ENCODE measurements around the gene TRAPPC5. TPM values are rescaled to one million over a fixed set of nuclear protein-coding genes. Genes with fewer than 3 reads are reported as not detected.

Gene TRAPPC5
- total RNA-seq, 1 donor from 2014 or later, result 110 TPM

DNA sequence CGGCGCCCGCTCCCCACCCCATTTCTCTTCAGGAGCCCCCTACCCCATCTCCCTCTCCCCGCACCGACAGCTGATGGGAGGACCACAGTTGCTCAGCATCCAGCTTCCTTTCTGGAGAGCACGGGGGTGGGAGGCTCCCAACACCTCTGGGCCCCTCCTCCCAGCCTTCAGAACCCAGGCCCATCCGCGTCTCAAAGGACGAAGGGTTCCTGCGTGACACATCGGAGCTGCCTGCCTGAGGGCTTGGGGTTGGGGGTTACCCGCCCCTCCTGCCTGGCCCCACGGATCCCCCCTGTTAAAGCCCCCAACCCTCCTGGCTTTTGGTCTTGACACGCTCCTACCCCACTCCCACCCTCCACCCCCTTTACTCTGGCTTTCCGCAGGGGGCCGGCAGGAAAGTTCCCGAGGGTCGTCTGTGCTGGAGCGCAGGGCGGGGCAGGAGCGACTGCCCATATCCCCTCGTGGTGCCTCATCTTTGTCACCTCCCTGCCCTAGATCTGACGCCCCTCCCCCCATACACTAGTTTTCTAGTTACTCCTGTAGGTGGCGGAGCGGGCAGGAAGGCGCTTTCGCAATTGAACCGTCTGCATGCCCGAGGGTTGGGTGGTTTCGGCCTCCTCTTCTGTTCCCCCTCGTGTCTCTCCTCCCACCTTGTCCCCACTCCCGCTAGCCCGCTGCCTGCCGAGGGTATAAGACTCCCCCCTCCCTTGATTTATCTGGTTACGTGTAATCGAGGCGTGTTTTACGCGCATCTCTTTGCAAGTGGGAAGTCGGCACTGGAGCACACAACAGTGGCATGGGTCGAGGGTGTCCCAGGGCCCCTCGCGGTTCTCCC lies 924 bp downstream of the TRAPPC5 start:
- TF ChIP-seq, protein P1, sequence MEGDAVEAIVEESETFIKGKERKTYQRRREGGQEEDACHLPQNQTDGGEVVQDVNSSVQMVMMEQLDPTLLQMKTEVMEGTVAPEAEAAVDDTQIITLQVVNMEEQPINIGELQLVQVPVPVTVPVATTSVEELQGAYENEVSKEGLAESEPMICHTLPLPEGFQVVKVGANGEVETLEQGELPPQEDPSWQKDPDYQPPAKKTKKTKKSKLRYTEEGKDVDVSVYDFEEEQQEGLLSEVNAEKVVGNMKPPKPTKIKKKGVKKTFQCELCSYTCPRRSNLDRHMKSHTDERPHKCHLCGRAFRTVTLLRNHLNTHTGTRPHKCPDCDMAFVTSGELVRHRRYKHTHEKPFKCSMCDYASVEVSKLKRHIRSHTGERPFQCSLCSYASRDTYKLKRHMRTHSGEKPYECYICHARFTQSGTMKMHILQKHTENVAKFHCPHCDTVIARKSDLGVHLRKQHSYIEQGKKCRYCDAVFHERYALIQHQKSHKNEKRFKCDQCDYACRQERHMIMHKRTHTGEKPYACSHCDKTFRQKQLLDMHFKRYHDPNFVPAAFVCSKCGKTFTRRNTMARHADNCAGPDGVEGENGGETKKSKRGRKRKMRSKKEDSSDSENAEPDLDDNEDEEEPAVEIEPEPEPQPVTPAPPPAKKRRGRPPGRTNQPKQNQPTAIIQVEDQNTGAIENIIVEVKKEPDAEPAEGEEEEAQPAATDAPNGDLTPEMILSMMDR (IDR thresholded peaks at IDR 0.05), result no peak
- Mint-ChIP-seq H3K36me3 (ENCODE audit: low read depth) (peaks cover 36% of the 10 kb centered on the region), H3K4me1 (peaks cover 58% of the 10 kb centered on the region), H3K27ac (peak overlapping the region; percentile 93), H3K4me3 (peak overlapping the region; percentile 93), H3K9me3 (no peaks in the 10 kb centered on the region), H3K27me3 (peaks cover 12% of the 10 kb centered on the region)
- DNase-seq (peak; percentile 65), ATAC-seq (ENCODE audit: low read depth) (peak; percentile 67)
- intact Hi-C loops (cut with micrococcal nuclease), result loop anchor here (1.0 to 5.0 kb wide), 9 partner anchors 13 to 583 kb away; partner anchors contain the start of gene SNAPC2
- CTCF ChIA-PET, result interaction anchor here (0.6 to 2.5 kb wide), 41 partner anchors 9 to 583 kb away, joined by 3 to 64 read pairs (median 4); partner anchors contain the start of genes CD209, FCER2, PET100 and RETN
- POLR2A ChIA-PET, result interaction anchor here (0.5 to 2.3 kb wide), 32 partner anchors 7 to 784 kb away, joined by 3 to 45 read pairs (median 6); partner anchors contain the start of genes CD209, FCER2, PET100 and SNAPC2

DNA sequence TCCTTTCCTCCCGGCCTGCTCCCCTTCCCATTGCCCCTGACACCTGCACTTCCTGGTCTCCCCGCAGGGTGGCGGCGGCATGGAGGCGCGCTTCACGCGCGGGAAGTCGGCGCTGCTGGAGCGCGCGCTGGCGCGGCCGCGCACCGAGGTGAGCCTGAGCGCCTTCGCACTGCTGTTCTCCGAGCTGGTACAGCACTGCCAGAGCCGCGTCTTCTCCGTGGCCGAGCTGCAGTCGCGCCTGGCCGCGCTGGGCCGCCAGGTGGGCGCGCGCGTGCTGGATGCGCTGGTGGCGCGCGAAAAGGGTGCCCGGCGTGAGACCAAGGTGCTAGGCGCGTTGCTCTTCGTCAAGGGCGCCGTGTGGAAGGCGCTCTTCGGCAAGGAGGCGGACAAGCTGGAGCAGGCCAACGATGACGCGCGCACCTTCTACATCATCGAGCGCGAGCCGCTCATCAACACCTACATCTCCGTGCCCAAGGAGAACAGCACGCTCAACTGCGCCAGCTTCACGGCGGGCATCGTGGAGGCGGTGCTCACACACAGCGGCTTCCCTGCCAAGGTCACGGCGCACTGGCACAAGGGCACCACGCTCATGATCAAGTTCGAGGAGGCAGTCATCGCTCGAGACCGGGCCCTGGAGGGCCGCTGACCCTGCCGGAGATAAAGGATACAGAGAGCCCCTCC lies 1.7 kb downstream of the TRAPPC5 start:
- ATAC-seq (ENCODE audit: low read depth), result no peak
- ChIA-PET CTCF (interaction anchor here (0.9 to 2.5 kb wide), 2 partner anchors 31 to 118 kb away, joined by 5 to 15 read pairs; no protein-coding TSS in a partner anchor), POLR2A (interaction anchor here (1.0 to 2.3 kb wide), 3 partner anchors 12 to 40 kb away, joined by 3 to 10 read pairs (median 8); no protein-coding TSS in a partner anchor)
- Mint-ChIP-seq H3K27me3 (peaks cover 6% of the 10 kb centered on the region), H3K27ac (peak overlapping the region; percentile 93), H3K9me3 (no peaks in the 10 kb centered on the region), H3K4me3 (peak overlapping the region; percentile 93), H3K36me3 (ENCODE audit: low read depth) (peaks cover 36% of the 10 kb centered on the region), H3K4me1 (peaks cover 55% of the 10 kb centered on the region)
- TF ChIP-seq, protein P1 (IDR thresholded peaks at IDR 0.05), result no peak
- intact Hi-C loops (cut with micrococcal nuclease), result loop anchor here (5.0 kb wide), 1 partner anchor 35 kb away; no protein-coding TSS in a partner anchor
- DNase-seq, result no peak

DNA sequence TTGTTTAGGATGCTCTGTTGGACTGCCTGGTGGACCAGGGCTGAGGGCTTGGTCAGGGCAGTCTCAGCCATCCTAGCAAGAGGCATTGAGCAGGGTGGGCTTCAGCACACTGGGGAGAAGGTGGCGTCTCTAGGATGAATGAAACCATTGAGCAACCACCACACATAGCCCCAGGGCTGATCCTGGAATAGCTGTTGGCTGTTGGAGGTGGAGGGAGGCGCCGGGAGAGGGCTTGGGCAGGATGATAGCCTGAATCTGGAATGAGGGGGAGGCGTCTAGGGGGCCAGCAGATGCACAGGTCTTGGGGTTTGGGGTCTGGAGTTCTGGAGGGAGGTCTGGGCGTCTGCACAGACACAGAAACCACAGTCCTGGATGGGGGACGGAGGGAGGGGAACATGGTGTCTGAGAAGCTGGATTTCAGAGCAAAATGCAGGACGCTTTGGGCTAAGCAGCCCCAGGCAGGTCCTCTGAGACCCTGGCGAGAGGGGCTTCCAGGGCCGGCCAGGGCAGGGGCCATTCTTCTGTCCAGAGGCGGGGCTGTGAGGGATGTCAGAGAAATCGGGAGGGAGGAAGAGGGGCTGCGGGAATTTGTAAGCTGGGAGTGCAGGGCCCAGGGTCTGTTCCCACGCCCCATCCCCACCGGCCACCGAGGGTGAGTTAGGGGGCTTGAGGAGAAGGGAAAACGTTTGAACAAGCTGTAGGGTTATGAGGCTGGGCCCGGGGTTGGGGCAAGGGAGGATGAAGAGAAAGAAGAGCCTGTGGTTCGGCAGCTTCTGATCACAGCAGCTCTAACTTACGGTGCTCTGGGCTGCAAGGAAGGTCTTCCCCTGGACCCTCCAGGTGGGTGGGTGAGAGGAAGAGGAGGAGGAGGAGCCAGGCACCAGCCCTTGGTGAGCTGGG lies 5.2 kb downstream of the TRAPPC5 start:
- Mint-ChIP-seq H3K4me3 (no peak overlapping the region), H3K4me1 (peaks cover 32% of the 10 kb centered on the region), H3K27me3 (no peaks in the 10 kb centered on the region), H3K36me3 (ENCODE audit: low read depth) (peaks cover 51% of the 10 kb centered on the region), H3K27ac (peak overlapping the region; percentile 72), H3K9me3 (no peaks in the 10 kb centered on the region)
- DNase-seq, result no peak
- intact Hi-C loops (cut with micrococcal nuclease), result no loop called here
- ATAC-seq (ENCODE audit: low read depth), result no peak
- ChIA-PET POLR2A (interaction anchor here (0.7 to 1.9 kb wide), 7 partner anchors 12 to 121 kb away, joined by 3 to 11 read pairs (median 4); partner anchors contain the start of gene FCER2), CTCF (interaction anchor here (0.7 to 1.7 kb wide), 2 partner anchors 44 to 114 kb away, joined by 3 to 11 read pairs; no protein-coding TSS in a partner anchor)
- TF ChIP-seq, protein P1 (IDR thresholded peaks at IDR 0.05), result no peak

DNA sequence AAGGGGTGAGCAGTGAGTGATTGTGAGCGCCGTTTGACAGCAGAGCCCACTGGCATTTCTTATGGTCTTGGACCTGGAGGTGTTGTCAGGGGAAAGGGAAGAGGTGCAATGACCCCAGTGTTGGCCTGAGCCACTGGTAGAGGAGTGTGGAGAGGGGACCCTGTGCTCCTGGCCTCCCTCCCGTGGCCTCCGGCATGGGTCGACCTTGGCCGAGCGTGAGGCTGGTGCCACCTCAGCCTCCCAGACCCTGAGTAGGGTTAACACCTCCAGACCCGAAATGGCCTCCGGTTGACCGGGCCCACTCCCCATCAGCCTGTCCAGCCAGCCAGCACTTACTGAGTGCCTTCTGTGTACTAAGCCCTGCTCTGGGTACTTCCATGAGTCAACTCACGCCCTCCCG lies 6.5 kb downstream of the TRAPPC5 start:
- TF ChIP-seq, protein P1 (IDR thresholded peaks at IDR 0.05), result no peak
- peak overlapping the region; percentile 38 for H3K27ac Mint-ChIP-seq
- ATAC-seq (ENCODE audit: low read depth), result peak; percentile 18
- H3K27me3 Mint-ChIP-seq, result no peaks in the 10 kb centered on the region
- POLR2A ChIA-PET, result interaction anchor here (1.2 to 1.7 kb wide), 2 partner anchors 11 to 14 kb away, joined by 3 to 11 read pairs; partner anchors contain the start of gene FCER2
- peaks cover 45% of the 10 kb centered on the region for H3K36me3 Mint-ChIP-seq (ENCODE audit: low read depth)
- peaks cover 26% of the 10 kb centered on the region for H3K4me1 Mint-ChIP-seq
- intact Hi-C loops (cut with micrococcal nuclease), result no loop called here
- no peak overlapping the region for H3K4me3 Mint-ChIP-seq
- CTCF ChIA-PET, result no interaction called here
- no peaks in the 10 kb centered on the region for H3K9me3 Mint-ChIP-seq
- DNase-seq, result peak; percentile 15
